Neural cell (in vitro differentiated cells): Measurements from ENCODE around the gene TTC23L. TPM values are rescaled to one million over a fixed set of nuclear protein-coding genes. Genes with fewer than 3 reads are reported as not detected.
"Not testable (repeated sequence)": the region's sequence is repeated elsewhere in the genome, so short reads cannot be mapped to it uniquely, and the experiment has no call there.

Experiments used
- H2AFZ ChIP-seq: fragments of 200-600, 300-800 bp; sonication (generic), shearing (Covaris generic); 2 replicates; pipeline ENCODE4 v1.6.0; 2014; ENCODE audit warnings: low read depth, mild to moderate bottlenecking, antibody characterized with exemption, low read length, moderate library complexity
- H3F3A ChIP-seq: fragments of 200-600 bp; shearing (Covaris generic); 2 replicates; pipeline ENCODE4 v1.6.1; 2016; ENCODE audit warnings: mild to moderate bottlenecking, moderate library complexity, mixed read lengths, antibody characterized with exemption, low read length; ENCODE audit not compliant: insufficient read depth, poor library complexity, severe bottlenecking
- H3K27ac ChIP-seq: fragments of 200-600, 300-800 bp; sonication (generic), shearing (Covaris generic); 2 replicates; pipeline ENCODE4 v1.5.1; 2014; ENCODE audit warnings: mild to moderate bottlenecking, low read length, moderate library complexity
- H3K27me3 ChIP-seq: fragments of 300-800, 200-600 bp; sonication (generic), shearing (Covaris generic); 2 replicates; pipeline ENCODE4 v1.6.0; 2014; ENCODE audit warnings: mild to moderate bottlenecking, low read depth, low read length, moderate library complexity; ENCODE audit not compliant: insufficient read depth
- H3K36me3 ChIP-seq: fragments of 300-800, 200-600 bp; sonication (generic), shearing (Covaris generic); 2 replicates; pipeline ENCODE4 v1.5.1; 2014; ENCODE audit warnings: mild to moderate bottlenecking, antibody characterized with exemption, low read length, moderate library complexity; ENCODE audit not compliant: insufficient read depth
- H3K4me2 ChIP-seq: fragments of 300-800, 200-600 bp; sonication (generic), shearing (Covaris generic); 2 replicates; pipeline ENCODE4 v1.6.0; 2014; ENCODE audit warnings: mild to moderate bottlenecking, low read length
- H3K4me3 ChIP-seq: fragments of 300-800, 200-600 bp; sonication (generic), shearing (Covaris generic); 2 replicates; pipeline ENCODE4 v1.5.1; 2014; ENCODE audit warnings: mild to moderate bottlenecking, low read length, moderate library complexity
- H3K79me2 ChIP-seq: fragments of 200-600 bp; shearing (Covaris generic); replicated peaks from 2 replicates; pipeline ENCODE4 v1.6.0; 2014; ENCODE audit warnings: mild to moderate bottlenecking, low read length, moderate library complexity; ENCODE audit not compliant: insufficient read depth
- H3K9ac ChIP-seq: fragments of 300-800, 200-600 bp; sonication (generic), shearing (Covaris generic); 2 replicates; pipeline ENCODE4 v1.6.1; 2016; ENCODE audit warnings: mild to moderate bottlenecking, low read length, mixed read lengths
- H3K9me2 ChIP-seq: fragments of 200-600 bp; shearing (Covaris generic); 2 replicates; pipeline ENCODE4 v1.6.1; 2016; ENCODE audit warnings: mild to moderate bottlenecking, low read length, mixed read lengths; ENCODE audit not compliant: insufficient read depth
- H3K9me3 ChIP-seq: fragments of 200-600, 300-800 bp; sonication (generic), shearing (Covaris generic); 2 replicates; pipeline ENCODE4 v1.6.1; 2016; ENCODE audit warnings: mild to moderate bottlenecking, mixed run types, low read length, moderate library complexity, mixed read lengths
- H4K20me1 ChIP-seq: fragments of 200-600 bp; shearing (Covaris generic); 2 replicates; pipeline ENCODE4 v1.6.1; 2016; ENCODE audit warnings: mild to moderate bottlenecking, mixed run types; ENCODE audit not compliant: insufficient read depth
- CTCF ChIP-seq: fragments of 450-650 bp; IDR thresholded peaks from 2 replicates; pipeline ENCODE4 v1.5.1; 2014; ENCODE audit warnings: antibody characterized with exemption, mild to moderate bottlenecking, moderate library complexity; ENCODE audit not compliant: poor library complexity, severe bottlenecking
- EP300 ChIP-seq: fragments of 450-650 bp; conservative IDR thresholded peaks from 2 replicates; pipeline ENCODE4 v1.6.1; 2014; ENCODE audit warnings: antibody characterized with exemption, mild to moderate bottlenecking, moderate library complexity; ENCODE audit not compliant: poor library complexity, severe bottlenecking
- EZH2 ChIP-seq: fragments of 200-600, 300-800 bp; shearing (Covaris generic), sonication (generic); IDR thresholded peaks from 2 replicates; pipeline ENCODE4 v1.6.1; 2014; ENCODE audit warnings: antibody characterized with exemption, low read length, borderline replicate concordance, mild to moderate bottlenecking; ENCODE audit not compliant: insufficient read depth, poor library complexity, severe bottlenecking
- MXI1 ChIP-seq: fragments of 450-650 bp; conservative IDR thresholded peaks from 2 replicates; pipeline ENCODE4 v1.6.1; 2014; ENCODE audit warnings: antibody characterized with exemption, mild to moderate bottlenecking; ENCODE audit not compliant: poor library complexity, severe bottlenecking
- POLR2AphosphoS5 ChIP-seq: IDR thresholded peaks from 2 replicates; pipeline ENCODE4 v1.6.1; 2012
- RAD21 ChIP-seq: fragments of 450-650 bp; conservative IDR thresholded peaks from 2 replicates; pipeline ENCODE4 v1.6.1; 2014; ENCODE audit warnings: antibody characterized with exemption, mild to moderate bottlenecking, moderate library complexity
- SMC3 ChIP-seq: fragments of 450-650 bp; conservative IDR thresholded peaks from 2 replicates; pipeline ENCODE4 v1.6.1; 2014; ENCODE audit warnings: antibody characterized with exemption, mild to moderate bottlenecking, moderate library complexity; ENCODE audit not compliant: poor library complexity
- TAF1 ChIP-seq: IDR thresholded peaks from 2 replicates; pipeline ENCODE4 v1.6.1; 2012; ENCODE audit warnings: low read depth
- polyA plus RNA-seq: library from polyadenylated mRNA; depleted of rRNA; stranded (reverse); fragments of >200 nt; gene quantifications from 2 replicates; pipeline ENCODE4 v1.2.3, GENCODE V29; 2014
- TF ChIP-seq, protein P1 (sequence below): IDR thresholded peaks from 2 replicates; pipeline ENCODE4 v1.6.1; 2012; ENCODE audit warnings: borderline replicate concordance

Gene TTC23L
- polyA plus RNA-seq, 1 donor from 2014 or later, result 8.3 TPM

GRCh38 chr5:34919077-34919476 is 80.1 kb downstream of the TTC23L start:
- Histone ChIP-seq H3K4me2 (no peak overlapping the region), H3K27ac (no peak overlapping the region), H3K9ac (no peak overlapping the region), H2AFZ (no peak overlapping the region), H3K79me2 (peaks cover 30% of the 10 kb centered on the region), H4K20me1 (no peaks in the 10 kb centered on the region), H3K9me2 (no peaks in the 10 kb centered on the region), H3K36me3 (no peaks in the 10 kb centered on the region), H3K27me3 (no peaks in the 10 kb centered on the region), H3F3A (no peaks in the 10 kb centered on the region), H3K9me3 (no peaks in the 10 kb centered on the region), H3K4me3 (no peak overlapping the region)
- TF ChIP-seq, protein P1, sequence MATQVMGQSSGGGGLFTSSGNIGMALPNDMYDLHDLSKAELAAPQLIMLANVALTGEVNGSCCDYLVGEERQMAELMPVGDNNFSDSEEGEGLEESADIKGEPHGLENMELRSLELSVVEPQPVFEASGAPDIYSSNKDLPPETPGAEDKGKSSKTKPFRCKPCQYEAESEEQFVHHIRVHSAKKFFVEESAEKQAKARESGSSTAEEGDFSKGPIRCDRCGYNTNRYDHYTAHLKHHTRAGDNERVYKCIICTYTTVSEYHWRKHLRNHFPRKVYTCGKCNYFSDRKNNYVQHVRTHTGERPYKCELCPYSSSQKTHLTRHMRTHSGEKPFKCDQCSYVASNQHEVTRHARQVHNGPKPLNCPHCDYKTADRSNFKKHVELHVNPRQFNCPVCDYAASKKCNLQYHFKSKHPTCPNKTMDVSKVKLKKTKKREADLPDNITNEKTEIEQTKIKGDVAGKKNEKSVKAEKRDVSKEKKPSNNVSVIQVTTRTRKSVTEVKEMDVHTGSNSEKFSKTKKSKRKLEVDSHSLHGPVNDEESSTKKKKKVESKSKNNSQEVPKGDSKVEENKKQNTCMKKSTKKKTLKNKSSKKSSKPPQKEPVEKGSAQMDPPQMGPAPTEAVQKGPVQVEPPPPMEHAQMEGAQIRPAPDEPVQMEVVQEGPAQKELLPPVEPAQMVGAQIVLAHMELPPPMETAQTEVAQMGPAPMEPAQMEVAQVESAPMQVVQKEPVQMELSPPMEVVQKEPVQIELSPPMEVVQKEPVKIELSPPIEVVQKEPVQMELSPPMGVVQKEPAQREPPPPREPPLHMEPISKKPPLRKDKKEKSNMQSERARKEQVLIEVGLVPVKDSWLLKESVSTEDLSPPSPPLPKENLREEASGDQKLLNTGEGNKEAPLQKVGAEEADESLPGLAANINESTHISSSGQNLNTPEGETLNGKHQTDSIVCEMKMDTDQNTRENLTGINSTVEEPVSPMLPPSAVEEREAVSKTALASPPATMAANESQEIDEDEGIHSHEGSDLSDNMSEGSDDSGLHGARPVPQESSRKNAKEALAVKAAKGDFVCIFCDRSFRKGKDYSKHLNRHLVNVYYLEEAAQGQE, result no peak
- TF ChIP-seq TAF1 (no peak), POLR2AphosphoS5 (no peak), SMC3 (no peak), RAD21 (no peak), CTCF (no peak), EZH2 (no peak), MXI1 (no peak), EP300 (no peak)

DNA sequence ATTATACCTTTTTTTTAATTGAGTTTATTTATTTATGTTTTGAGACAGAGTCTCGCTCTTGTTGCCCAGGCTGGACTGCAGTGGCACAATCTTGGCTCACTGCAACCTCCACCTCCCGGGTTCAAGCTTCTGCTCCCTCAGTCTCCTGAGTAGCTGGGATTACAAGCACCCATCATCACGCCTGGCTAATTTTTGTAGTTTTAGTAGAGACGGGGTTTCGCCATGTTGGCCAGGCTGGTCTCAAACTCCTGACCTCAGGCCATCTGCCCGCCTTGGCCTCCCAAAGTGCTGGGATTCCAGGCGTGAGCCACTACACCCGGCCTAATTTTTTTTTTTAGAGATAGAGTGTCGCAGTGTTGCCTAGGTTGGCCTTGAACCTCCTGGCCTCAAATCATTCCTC is 84.3 kb downstream of the TTC23L start:
- H3K4me2 ChIP-seq, H2AFZ ChIP-seq, H3K4me3 ChIP-seq, H3F3A ChIP-seq, H3K9me3 ChIP-seq, H3K9me2 ChIP-seq, H4K20me1 ChIP-seq, H3K79me2 ChIP-seq, H3K9ac ChIP-seq, H3K27ac ChIP-seq, H3K36me3 ChIP-seq, H3K27me3 ChIP-seq: not testable (repeated sequence)

DNA sequence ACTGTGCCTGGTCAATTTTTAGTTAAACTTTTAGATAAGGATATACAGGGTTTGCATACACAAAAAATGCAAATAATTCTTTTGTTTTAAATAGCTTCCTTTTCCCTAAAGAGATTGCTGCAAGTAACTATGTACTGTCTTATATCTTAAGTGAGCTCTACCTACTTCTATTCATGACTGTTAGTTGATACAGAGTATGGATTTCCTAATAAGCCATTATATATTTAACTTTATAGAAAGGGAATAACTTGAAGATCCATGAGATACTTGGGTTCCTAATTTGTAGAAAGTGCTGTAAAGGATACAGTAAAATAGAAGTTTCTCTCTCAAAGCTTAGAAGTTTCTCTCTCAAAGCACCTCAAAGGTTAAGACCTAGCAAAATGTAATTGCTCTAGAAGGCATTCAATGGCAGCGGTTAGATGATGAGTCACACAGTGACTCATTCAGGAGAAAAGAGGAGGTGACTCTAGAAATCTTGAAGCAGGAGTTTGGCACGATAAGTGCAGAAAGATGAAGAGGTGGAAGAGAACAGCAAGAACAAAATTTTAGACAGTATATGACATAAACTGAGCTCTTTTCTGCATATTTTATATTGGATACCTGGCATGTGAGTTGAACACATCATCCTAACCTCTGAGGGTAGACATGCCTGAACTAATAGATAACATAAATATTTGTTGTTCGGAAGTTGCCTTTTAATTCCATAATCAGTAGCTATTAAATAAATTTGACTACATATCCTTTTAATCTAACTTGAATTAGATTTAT is 84.9 kb downstream of the TTC23L start:
- H3K79me2 ChIP-seq, result no peaks in the 10 kb centered on the region
- no peaks in the 10 kb centered on the region for H3K9me3 ChIP-seq
- H3K36me3 ChIP-seq, result no peaks in the 10 kb centered on the region
- no peak overlapping the region for H3K9ac ChIP-seq
- no peak overlapping the region for H3K4me2 ChIP-seq
- H3K9me2 ChIP-seq, result no peaks in the 10 kb centered on the region
- no peak overlapping the region for H2AFZ ChIP-seq
- no peak overlapping the region for H3K4me3 ChIP-seq
- no peaks in the 10 kb centered on the region for H3K27me3 ChIP-seq
- TF ChIP-seq MXI1 (no peak), CTCF (no peak), POLR2AphosphoS5 (no peak), TAF1 (no peak), EP300 (no peak), SMC3 (no peak), EZH2 (no peak), RAD21 (no peak)
- TF ChIP-seq, protein P1, result no peak
- H4K20me1 ChIP-seq, result no peaks in the 10 kb centered on the region
- no peak overlapping the region for H3K27ac ChIP-seq
- H3F3A ChIP-seq, result no peaks in the 10 kb centered on the region
